ENCODE data around the gene ETFA. TPM values are rescaled to one million over a fixed set of nuclear protein-coding genes. Genes with fewer than 3 reads are reported as not detected.
"Not testable (repeated sequence)": the region's sequence is repeated elsewhere in the genome, so short reads cannot be mapped to it uniquely, and the experiment has no call there.

The ETFA gene
- total RNA-seq, 1 donor from 2014 or later, result 81.2 TPM

- Histone ChIP-seq H3K4me3 (no peak overlapping the region), H3K9me3 (no peaks in the 10 kb centered on the region), H3K27me3 (ENCODE audit: low read depth) (no peaks in the 10 kb centered on the region), H3K36me3 (no peaks in the 10 kb centered on the region), H3K27ac (no peak overlapping the region), H3K4me1 (peaks cover 9% of the 10 kb centered on the region)
- DNase-seq (no peak), ATAC-seq (no peak)
- TF ChIP-seq CTCF (IDR thresholded peaks at IDR 0.05), result no peak
- intact Hi-C loops (cut with DNase I), result no loop called here
Observed at GRCh38 chr15:76303909-76304308, 7.4 kb downstream of the ETFA start.

- H3K27ac ChIP-seq, result no peak overlapping the region
- H3K4me3 ChIP-seq, result no peak overlapping the region
- H3K9me3 ChIP-seq, result no peaks in the 10 kb centered on the region
Observed at GRCh38 chr15:76299786-76300185, 11.5 kb downstream of the ETFA start.

GRCh38 chr15:76298986-76299385 lies 12.3 kb downstream of the ETFA start:
- H3K27ac ChIP-seq, result no peak overlapping the region
- H3K4me1 ChIP-seq, result peaks cover 14% of the 10 kb centered on the region
- ATAC-seq (no peak), DNase-seq (no peak)
- no peaks in the 10 kb centered on the region for H3K36me3 ChIP-seq
- no peak for TF ChIP-seq CTCF (IDR thresholded peaks at IDR 0.05)
- no peak overlapping the region for H3K4me3 ChIP-seq
- H3K9me3 ChIP-seq, result no peaks in the 10 kb centered on the region
- intact Hi-C loops (cut with DNase I), result no loop called here
- no peaks in the 10 kb centered on the region for H3K27me3 ChIP-seq (ENCODE audit: low read depth)

More at GRCh38 chr15:76299786-76300185, 11.5 kb downstream of the ETFA start:
- Histone ChIP-seq H3K27me3 (ENCODE audit: low read depth) (no peaks in the 10 kb centered on the region), H3K36me3 (no peaks in the 10 kb centered on the region), H3K4me1 (peaks cover 14% of the 10 kb centered on the region)
- DNase-seq (no peak), ATAC-seq (no peak)
- no peak for TF ChIP-seq CTCF (IDR thresholded peaks at IDR 0.05)
- intact Hi-C loops (cut with DNase I), result no loop called here

- ATAC-seq; H3K9me3 ChIP-seq; H3K36me3 ChIP-seq; H3K27me3 ChIP-seq (ENCODE audit: low read depth); DNase-seq; H3K27ac ChIP-seq; intact Hi-C loops (cut with DNase I); H3K4me3 ChIP-seq: not testable (repeated sequence)
- peaks cover 22% of the 10 kb centered on the region for H3K4me1 ChIP-seq
Observed at GRCh38 chr15:76297951-76298350, 13.3 kb downstream of the ETFA start.

GRCh38 chr15:76296849-76297248 lies 14.4 kb downstream of the ETFA start:
- no peak for ATAC-seq
- no peaks in the 10 kb centered on the region for H3K27me3 ChIP-seq (ENCODE audit: low read depth)
- intact Hi-C loops (cut with DNase I), result no loop called here

GRCh38 chr15:76294463-76294862 lies 16.8 kb downstream of the ETFA start:
- intact Hi-C loops (cut with DNase I); H3K9me3 ChIP-seq; H3K27ac ChIP-seq; H3K27me3 ChIP-seq (ENCODE audit: low read depth); DNase-seq; H3K4me3 ChIP-seq; ATAC-seq: not testable (repeated sequence)
- Histone ChIP-seq H3K36me3 (peaks cover 12% of the 10 kb centered on the region), H3K4me1 (peaks cover 19% of the 10 kb centered on the region)

More at GRCh38 chr15:76296849-76297248, 14.4 kb downstream of the ETFA start:
- no peaks in the 10 kb centered on the region for H3K9me3 ChIP-seq
- H3K4me3 ChIP-seq, result no peak overlapping the region
- TF ChIP-seq CTCF (IDR thresholded peaks at IDR 0.05), result no peak
- H3K36me3 ChIP-seq, result peaks cover 4% of the 10 kb centered on the region
- no peak overlapping the region for H3K27ac ChIP-seq
- DNase-seq, result no peak
- peaks cover 22% of the 10 kb centered on the region for H3K4me1 ChIP-seq

GRCh38 chr15:76293361-76293760 lies 17.9 kb downstream of the ETFA start:
- no peaks in the 10 kb centered on the region for H3K9me3 ChIP-seq
- no peak overlapping the region for H3K4me3 ChIP-seq
- DNase-seq (no peak), ATAC-seq (no peak)
- H3K27me3 ChIP-seq (ENCODE audit: low read depth), result no peaks in the 10 kb centered on the region
- H3K27ac ChIP-seq, result no peak overlapping the region
- H3K4me1 ChIP-seq, result peaks cover 8% of the 10 kb centered on the region
- H3K36me3 ChIP-seq, result peaks cover 14% of the 10 kb centered on the region
- no peak for TF ChIP-seq CTCF (IDR thresholded peaks at IDR 0.05)
- intact Hi-C loops (cut with DNase I), result no loop called here

Measured in lower lobe of right lung (tissue), 2 donors.